Nephron (organoid): ENCODE data around the gene CAMK2N1.

Experiments used
- H3K27ac Mint-ChIP-seq, 3 experiments: 2 replicates each; pipeline ENCODE4 v1.8.0; 2020; ENCODE audit warnings: mixed read lengths in 3 of 3, mild to moderate bottlenecking in 2 of 3, moderate library complexity in 1 of 3
- H3K27me3 Mint-ChIP-seq: 2 replicates; pipeline ENCODE4 v1.8.0; 2021; ENCODE audit warnings: low read depth, mild to moderate bottlenecking, moderate library complexity, mixed read lengths
- H3K36me3 Mint-ChIP-seq: 2 replicates; pipeline ENCODE4 v1.8.0; 2020; ENCODE audit warnings: low read depth, mixed read lengths
- H3K4me1 Mint-ChIP-seq: 2 replicates; pipeline ENCODE4 v1.8.0; 2020; ENCODE audit warnings: mixed read lengths
- H3K4me3 Mint-ChIP-seq, 3 experiments: 2 replicates each; pipeline ENCODE4 v1.8.0; 2020; ENCODE audit warnings: mild to moderate bottlenecking in 3 of 3, mixed read lengths in 3 of 3, moderate library complexity in 2 of 3
- H3K9me3 Mint-ChIP-seq: 2 replicates; pipeline ENCODE4 v1.8.0; 2020; ENCODE audit warnings: mixed read lengths
- TF ChIP-seq, protein P1 (sequence below), 3 experiments: fragments of 200-600 bp; sonication (generic); IDR thresholded peaks; one replicate each; pipeline ENCODE4 v1.5.0; 2021; ENCODE audit warnings: antibody characterized with exemption in 3 of 3; ENCODE audit not compliant: unreplicated experiment in 3 of 3

The CAMK2N1 gene

GRCh38 chr1:20472860-20473711, 12.9 kb downstream of the CAMK2N1 start:
- H3K27ac Mint-ChIP-seq = peak overlapping the region in 1 of 3 experiments; percentile 70
- no peaks in the 10 kb centered on the region for H3K36me3 Mint-ChIP-seq
- no peaks in the 10 kb centered on the region for H3K9me3 Mint-ChIP-seq
- TF ChIP-seq, protein P1, sequence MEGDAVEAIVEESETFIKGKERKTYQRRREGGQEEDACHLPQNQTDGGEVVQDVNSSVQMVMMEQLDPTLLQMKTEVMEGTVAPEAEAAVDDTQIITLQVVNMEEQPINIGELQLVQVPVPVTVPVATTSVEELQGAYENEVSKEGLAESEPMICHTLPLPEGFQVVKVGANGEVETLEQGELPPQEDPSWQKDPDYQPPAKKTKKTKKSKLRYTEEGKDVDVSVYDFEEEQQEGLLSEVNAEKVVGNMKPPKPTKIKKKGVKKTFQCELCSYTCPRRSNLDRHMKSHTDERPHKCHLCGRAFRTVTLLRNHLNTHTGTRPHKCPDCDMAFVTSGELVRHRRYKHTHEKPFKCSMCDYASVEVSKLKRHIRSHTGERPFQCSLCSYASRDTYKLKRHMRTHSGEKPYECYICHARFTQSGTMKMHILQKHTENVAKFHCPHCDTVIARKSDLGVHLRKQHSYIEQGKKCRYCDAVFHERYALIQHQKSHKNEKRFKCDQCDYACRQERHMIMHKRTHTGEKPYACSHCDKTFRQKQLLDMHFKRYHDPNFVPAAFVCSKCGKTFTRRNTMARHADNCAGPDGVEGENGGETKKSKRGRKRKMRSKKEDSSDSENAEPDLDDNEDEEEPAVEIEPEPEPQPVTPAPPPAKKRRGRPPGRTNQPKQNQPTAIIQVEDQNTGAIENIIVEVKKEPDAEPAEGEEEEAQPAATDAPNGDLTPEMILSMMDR (IDR thresholded peaks at IDR 0.05; ENCODE audit: unreplicated experiment in 3 of 3) = no peak
- H3K4me3 Mint-ChIP-seq = peak overlapping the region; percentile 20 to 53 (median 47)
- peaks cover 29% of the 10 kb centered on the region for H3K27me3 Mint-ChIP-seq
- peaks cover 32% of the 10 kb centered on the region for H3K4me1 Mint-ChIP-seq

GRCh38 chr1:20472121-20472520, 13.9 kb downstream of the CAMK2N1 start:
- H3K4me3 Mint-ChIP-seq = peak overlapping the region in 1 of 3 experiments; percentile 33
- peaks cover 29% of the 10 kb centered on the region for H3K27me3 Mint-ChIP-seq
- no peaks in the 10 kb centered on the region for H3K9me3 Mint-ChIP-seq

DNA sequence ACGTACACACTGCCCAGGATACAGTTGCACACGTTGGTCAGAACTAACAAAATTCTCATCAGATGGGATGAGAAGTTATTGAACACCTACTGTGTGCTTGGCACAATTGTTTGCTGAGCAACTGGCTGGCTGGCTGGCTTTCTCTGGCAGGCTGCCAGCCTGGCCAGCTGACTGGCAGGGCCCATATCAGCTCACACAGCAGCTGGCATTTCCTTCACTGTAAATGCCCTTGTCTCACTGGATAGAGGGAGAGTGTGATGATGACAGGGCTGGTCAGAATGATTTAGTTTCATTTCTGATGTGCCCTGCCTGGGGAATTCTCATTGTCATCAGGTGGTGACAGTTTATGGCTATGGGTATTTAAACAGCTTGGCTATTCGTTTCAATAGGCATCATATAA, 15.8 kb downstream of the CAMK2N1 start:
- Mint-ChIP-seq H3K4me3 (no peak overlapping the region), H3K4me1 (peaks cover 17% of the 10 kb centered on the region), H3K9me3 (no peaks in the 10 kb centered on the region), H3K27ac (no peak overlapping the region), H3K27me3 (peaks cover 45% of the 10 kb centered on the region), H3K36me3 (no peaks in the 10 kb centered on the region)
- TF ChIP-seq, protein P1 (IDR thresholded peaks at IDR 0.05; ENCODE audit: unreplicated experiment in 3 of 3) = no peak

More at GRCh38 chr1:20472121-20472520, 13.9 kb downstream of the CAMK2N1 start:
- Mint-ChIP-seq H3K36me3 (no peaks in the 10 kb centered on the region), H3K4me1 (peaks cover 23% of the 10 kb centered on the region), H3K27ac (no peak overlapping the region)
- TF ChIP-seq, protein P1 (IDR thresholded peaks at IDR 0.05; ENCODE audit: unreplicated experiment in 3 of 3) = no peak

- Mint-ChIP-seq H3K36me3 (no peaks in the 10 kb centered on the region), H3K27me3 (peaks cover 46% of the 10 kb centered on the region), H3K4me1 (peaks cover 17% of the 10 kb centered on the region), H3K9me3 (no peaks in the 10 kb centered on the region), H3K27ac (no peak overlapping the region), H3K4me3 (no peak overlapping the region)
- TF ChIP-seq, protein P1 (IDR thresholded peaks at IDR 0.05; ENCODE audit: unreplicated experiment in 3 of 3) = no peak
Observed at GRCh38 chr1:20469406-20470076, 16.5 kb downstream of the CAMK2N1 start.

- peaks cover 6% of the 10 kb centered on the region for H3K4me1 Mint-ChIP-seq
- H3K9me3 Mint-ChIP-seq = no peaks in the 10 kb centered on the region
- H3K27me3 Mint-ChIP-seq = peaks cover 34% of the 10 kb centered on the region
- H3K36me3 Mint-ChIP-seq = no peaks in the 10 kb centered on the region
- TF ChIP-seq, protein P1 (IDR thresholded peaks at IDR 0.05; ENCODE audit: unreplicated experiment in 3 of 3) = no peak
- H3K4me3 Mint-ChIP-seq = no peak overlapping the region
- no peak overlapping the region for H3K27ac Mint-ChIP-seq
Observed at GRCh38 chr1:20466273-20466672, 19.7 kb downstream of the CAMK2N1 start.
